Activated CD4-positive, CD25-positive, alpha-beta regulatory T cell treated with anti-CD3 and anti-CD28 coated beads, Interleukin-2, amount 50 U/mL, for 72 hours (primary cell): ENCODE results near the gene SLC27A5.
"Not testable (repeated sequence)": the region's sequence is repeated elsewhere in the genome, so short reads cannot be mapped to it uniquely, and the experiment has no call there.

Experiments
- DNase-seq: peaks from one replicate; pipeline ENCODE4 v3.0.0; 2021

Gene SLC27A5

DNA sequence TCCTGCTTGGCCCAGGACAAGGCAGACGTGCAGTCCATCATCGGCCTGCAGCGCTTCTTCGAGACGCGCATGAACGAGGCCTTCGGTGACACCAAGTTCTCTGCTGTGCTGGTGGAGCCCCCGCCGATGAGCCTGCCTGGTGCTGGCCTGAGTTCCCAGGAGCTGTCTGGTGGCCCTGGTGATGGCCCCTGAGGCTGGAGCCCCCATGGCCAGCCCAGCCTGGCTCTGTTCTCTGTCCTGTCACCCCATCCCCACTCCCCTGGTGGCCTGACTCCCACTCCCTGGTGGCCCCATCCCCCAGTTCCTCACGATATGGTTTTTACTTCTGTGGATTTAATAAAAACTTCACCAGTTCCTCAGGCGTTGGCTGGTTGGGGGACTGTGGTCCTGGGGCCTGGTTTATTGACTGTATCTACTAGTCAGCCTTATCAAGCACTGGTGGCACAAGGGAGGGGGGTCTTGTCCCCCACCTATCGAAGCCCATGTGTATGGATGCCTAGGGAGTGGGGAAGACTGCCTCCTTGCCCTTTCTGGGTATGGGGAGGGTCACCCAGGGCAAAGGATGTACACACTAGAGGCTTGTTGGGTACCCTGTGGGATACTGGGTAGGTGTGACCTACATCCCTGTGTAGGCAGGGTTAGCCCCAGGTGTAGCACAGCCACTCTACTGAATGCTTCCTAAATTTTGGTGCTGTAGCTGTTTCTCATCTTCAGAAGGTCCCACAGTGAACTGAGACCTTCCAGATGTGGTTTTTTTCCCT, 38.8 kb upstream of the SLC27A5 start:
- no peak for DNase-seq

DNA sequence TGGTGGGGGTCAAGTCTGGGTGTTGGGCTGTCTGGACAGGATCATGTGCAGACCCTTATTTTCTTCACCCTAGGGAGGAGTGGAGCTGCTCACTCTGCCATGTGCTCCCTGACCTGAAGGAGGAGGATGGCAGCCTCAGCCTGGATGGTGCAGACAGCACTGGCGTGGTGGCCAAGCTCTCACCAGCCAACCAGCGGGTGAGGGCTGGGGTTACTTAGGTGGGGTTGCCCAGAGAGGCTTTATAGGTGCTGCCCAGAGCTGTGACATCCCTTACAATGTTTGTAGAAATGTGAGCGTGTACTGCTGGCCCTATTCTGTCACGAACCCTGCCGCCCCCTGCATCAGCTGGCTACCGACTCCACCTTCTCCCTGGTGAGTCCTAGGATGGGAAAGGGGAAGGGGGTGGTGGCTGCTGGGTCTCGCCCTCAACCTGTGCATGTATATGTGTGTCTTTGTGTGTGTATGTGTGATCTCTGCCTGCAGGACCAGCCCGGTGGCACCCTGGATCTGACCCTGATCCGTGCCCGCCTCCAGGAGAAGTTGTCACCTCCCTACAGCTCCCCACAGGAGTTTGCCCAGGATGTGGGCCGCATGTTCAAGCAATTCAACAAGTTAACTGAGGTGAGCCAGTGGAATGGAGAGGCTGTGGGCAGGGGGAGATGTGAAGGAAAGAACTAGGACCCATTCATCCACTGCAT, 38.0 kb upstream of the SLC27A5 start:
- no peak for DNase-seq

DNA sequence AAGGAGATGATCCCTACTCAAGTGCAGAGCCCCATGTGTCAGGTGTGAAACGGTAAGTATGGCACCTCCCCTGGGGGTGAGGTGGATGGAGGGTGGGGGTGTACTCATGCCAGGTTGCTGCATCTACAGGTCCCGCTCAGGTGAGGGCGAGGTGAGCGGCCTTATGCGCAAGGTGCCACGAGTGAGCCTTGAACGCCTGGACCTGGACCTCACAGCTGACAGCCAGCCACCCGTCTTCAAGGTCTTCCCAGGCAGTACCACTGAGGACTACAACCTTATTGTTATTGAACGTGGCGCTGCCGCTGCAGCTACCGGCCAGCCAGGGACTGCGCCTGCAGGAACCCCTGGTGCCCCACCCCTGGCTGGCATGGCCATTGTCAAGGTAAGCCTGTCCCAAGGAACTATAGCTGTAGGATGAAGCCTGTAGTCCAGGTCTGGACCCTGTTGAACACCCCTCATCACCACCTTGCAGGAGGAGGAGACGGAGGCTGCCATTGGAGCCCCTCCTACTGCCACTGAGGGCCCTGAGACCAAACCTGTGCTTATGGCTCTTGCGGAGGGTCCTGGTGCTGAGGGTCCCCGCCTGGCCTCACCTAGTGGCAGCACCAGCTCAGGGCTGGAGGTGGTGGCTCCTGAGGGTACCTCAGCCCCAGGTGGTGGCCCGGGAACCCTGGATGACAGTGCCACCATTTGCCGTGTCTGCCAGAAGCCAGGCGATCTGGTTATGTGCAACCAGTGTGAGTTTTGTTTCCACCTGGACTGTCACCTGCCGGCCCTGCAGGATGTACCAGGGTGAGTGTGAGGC, 37.3 kb upstream of the SLC27A5 start:
- DNase-seq, result no peak

DNA sequence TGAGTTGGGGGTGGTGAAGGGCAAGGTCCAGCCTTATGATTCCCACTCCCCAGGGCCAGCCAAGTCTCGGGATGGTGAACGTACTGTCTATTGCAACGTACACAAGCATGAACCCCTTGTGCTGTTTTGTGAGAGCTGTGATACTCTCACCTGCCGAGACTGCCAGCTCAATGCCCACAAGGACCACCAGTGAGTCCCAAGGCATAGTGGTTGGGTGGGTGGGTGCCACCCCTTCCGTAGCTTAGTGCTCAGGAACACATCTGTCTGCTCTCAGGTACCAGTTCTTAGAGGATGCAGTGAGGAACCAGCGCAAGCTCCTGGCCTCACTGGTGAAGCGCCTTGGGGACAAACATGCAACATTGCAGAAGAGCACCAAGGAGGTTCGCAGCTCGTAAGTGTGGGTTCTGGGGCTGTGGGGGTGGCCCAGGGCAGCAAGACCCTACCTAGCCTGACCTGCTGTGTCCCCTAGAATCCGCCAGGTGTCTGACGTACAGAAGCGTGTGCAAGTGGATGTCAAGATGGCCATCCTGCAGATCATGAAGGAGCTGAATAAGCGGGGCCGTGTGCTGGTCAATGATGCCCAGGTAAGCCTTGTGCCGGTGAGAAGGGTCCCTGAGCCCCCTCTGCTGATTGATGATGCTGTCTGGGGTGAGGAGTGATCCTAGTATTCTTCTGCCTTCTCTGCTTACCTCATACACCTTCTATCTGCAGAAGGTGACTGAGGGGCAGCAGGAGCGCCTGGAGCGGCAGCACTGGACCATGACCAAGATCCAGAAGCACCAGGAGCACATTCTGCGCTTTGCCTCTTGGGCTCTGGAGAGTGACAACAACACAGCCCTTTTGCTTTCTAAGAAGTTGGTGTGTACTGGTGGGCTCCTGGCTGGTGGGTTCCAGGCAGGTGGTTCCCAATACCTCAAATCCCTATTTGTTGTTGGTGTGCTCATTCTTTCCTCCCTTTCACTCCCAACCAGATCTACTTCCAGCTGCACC, 35.8 kb upstream of the SLC27A5 start:
- no peak for DNase-seq

DNA sequence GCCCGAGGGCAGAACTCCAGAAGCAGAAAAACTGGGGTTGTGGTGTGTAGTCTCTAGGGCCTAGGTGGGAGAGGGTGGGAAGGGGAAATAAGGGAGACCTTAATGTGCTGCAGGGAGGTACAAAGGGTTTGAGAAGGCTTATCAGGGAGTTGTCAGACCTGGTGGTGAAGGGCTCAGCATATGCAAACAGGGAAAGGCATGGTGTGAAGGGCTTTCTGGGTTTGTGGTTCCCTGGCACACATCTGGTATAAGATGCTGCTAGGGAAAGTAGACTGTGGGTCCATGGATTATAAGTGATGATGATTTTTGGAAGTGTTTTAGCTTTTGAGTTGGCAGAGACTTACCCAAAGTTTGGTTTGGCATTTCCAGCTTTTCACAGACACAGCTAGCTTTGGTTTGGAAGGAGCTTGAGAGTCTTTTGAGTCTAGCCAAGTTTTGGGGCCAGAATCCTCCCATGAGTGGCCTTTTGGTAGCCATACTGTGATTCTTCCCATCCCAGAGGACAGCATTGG, 34.3 kb upstream of the SLC27A5 start:
- no peak for DNase-seq

DNA sequence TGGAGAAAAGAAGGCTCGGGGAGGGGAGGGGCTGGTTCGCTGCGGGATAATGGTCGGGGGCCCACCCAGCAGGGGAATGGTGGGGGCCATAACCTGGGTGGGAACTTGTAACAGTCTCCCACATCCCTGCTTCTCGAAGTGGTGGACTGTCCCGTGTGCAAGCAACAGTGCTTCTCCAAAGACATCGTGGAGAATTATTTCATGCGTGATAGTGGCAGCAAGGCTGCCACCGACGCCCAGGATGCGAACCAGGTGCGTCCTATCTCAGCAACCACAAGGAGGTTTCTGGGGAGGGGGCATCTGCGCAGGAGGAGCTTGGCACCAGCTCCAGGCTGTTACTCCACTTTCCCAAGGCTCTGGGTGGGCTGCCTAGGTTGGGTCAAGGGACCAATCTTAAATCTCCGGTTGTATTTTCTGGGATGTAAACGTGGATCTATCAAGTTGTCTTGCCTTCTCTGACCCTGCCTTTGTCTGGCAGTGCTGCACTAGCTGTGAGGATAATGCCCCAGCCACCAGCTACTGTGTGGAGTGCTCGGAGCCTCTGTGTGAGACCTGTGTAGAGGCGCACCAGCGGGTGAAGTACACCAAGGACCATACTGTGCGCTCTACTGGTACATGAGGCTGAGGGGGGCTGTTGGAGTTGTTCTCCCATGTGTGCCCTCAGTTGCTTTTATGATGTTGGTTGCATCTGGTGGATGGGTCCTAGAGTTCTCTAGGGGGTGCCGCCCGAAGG, 33.7 kb upstream of the SLC27A5 start:
- no peak for DNase-seq

DNA sequence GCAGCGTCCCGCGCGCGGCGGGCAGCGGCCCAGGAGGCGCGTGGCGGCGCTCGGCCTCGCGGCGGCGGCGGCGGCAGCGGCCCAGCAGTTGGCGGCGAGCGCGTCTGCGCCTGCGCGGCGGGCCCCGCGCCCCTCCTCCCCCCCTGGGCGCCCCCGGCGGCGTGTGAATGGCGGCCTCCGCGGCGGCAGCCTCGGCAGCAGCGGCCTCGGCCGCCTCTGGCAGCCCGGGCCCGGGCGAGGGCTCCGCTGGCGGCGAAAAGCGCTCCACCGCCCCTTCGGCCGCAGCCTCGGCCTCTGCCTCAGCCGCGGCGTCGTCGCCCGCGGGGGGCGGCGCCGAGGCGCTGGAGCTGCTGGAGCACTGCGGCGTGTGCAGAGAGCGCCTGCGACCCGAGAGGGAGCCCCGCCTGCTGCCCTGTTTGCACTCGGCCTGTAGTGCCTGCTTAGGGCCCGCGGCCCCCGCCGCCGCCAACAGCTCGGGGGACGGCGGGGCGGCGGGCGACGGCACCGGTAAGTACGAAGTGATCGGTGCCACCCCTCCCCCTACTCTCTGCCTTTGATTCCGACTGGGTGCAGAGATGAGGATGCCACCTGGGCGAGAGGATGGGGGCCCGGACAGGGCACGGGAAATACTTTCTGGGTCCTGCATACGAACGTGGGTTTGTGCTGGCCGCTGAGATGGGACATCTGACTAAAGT, 32.9 kb upstream of the SLC27A5 start:
- DNase-seq, result no peak

DNA sequence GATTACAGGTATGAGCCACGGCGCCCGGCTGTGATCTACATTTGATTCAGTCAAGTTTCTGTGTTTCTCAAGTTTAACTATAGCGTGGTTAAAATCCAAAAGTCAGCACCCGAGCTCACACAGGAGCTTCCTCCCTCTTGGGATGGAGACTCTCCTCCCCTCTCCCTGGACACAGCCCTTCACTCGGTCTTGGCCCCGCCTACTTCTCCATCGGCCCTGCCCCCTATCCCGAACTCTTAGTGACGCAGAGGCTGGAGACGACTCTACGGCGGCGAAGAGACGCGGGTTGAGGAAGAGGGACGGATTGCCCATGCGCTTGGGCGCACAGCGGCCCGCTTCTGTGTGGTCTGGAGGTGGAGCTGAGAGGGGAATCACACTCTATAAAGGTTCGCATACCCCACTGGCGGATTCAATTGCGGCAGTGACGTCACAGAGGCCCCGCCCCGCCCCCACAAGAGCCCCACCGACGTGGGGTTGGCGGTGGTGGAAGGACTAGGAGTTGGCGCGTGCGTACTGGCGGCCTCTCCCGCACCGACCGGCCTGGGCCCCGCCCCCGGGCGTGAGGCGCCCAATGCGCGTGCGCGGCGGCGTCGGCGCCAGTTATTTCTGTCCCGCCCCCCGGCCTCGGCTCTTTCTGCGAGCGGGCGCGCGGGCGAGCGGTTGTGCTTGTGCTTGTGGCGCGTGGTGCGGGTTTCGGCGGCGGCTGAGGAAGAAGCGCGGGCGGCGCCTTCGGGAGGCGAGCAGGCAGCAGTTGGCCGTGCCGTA, 32.2 kb upstream of the SLC27A5 start, which contains the start of gene TRIM28:
TSS of gene TRIM28 (plus strand) at position 239 of the 765 bp plus-strand sequence. CDS start 694 bp downstream, outside the sequence.
- peak; percentile 100 for DNase-seq

DNA sequence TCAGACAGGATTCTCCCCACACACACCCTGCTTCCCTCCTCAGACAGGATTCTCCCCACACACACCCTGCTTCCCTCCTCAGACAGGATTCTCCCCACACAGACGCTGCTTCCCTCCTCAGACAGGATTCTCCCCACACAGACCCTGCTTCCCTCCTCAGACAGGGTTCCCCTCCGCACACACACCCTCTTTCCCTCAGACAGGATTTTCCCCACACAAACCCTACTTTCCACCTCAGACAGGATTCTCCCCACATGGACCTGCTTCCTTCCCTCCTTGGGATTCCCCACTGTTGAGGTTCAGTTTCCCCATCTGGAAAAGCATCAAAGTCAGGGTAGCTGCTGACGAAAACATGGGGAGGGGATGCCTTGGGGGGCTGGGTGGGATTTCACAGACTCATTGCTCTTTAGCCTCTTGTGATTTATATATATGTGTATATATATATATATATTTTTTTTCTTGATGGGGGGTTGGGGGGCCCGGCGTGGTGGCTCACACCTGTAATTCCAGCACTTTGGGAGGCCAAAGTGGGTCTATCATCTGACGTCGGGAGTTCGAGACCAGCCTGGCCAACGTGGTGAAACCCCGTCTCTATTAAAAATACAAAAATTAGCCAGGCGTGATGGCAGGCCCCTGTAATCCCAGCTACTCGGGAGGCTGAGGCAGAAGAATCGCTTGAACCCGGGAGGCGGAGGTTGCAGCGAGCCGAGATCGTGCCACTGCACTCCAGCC, 31.0 kb upstream of the SLC27A5 start:
- DNase-seq, result not testable (repeated sequence)

DNA sequence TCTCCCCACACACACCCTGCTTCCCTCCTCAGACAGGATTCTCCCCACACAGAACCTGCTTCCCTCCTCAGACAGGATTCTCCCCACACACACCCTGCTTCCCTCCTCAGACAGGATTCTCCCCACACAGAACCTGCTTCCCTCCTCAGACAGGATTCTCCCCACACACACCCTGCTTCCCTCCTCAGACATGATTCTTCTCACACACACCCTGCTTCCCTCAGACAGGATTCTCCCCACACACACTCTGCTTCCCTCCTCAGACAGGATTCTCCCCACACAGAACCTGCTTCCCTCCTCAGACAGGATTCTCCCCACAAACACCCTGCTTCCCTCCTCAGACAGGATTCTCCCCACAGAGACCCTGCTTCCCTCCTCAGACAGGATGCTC, 27.4 kb upstream of the SLC27A5 start:
- not testable (repeated sequence) for DNase-seq

DNA sequence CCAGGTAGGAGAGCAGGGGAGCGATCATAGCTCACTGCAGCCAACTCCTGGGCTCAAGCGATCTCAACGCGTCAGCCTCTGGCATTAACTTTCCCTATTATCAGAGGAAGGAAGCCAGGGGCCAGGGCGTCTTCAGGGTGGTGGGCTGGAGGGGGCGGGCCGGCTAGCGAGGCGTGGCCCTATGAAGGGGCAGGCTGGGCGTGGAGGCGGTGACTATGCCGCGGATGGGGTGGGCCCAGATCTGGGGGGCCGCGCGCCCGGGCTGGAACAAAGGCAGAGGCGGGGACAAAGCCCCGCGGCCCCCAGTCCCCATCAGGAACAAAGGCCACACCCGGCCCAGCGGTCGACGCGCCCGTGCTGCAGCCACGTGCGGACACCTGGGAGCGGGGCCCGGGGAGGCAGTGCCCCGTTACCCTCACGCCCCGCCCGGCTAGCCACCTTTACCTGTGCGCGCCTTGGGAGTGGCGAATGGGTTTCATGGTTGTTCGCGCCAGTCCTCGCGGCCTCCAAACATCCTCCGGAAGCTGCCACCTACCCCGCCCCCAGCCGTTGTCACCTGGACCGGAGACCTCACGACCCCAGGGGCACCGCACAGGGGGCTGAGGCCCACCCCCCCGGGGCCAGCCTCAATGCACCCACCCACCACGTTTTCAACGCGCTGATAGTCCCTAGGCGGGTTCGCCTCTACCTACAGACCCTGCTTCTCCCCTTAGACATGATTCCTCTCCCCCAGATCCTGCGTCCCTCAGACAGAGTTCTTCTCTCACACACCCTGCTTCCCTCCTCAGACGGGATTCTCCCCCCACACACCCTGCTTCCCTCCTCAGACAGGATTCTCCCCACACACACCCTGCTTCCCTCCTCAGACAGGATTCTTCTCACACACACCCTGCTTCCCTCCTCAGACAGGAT, 26.7 kb upstream of the SLC27A5 start:
- no peak for DNase-seq

DNA sequence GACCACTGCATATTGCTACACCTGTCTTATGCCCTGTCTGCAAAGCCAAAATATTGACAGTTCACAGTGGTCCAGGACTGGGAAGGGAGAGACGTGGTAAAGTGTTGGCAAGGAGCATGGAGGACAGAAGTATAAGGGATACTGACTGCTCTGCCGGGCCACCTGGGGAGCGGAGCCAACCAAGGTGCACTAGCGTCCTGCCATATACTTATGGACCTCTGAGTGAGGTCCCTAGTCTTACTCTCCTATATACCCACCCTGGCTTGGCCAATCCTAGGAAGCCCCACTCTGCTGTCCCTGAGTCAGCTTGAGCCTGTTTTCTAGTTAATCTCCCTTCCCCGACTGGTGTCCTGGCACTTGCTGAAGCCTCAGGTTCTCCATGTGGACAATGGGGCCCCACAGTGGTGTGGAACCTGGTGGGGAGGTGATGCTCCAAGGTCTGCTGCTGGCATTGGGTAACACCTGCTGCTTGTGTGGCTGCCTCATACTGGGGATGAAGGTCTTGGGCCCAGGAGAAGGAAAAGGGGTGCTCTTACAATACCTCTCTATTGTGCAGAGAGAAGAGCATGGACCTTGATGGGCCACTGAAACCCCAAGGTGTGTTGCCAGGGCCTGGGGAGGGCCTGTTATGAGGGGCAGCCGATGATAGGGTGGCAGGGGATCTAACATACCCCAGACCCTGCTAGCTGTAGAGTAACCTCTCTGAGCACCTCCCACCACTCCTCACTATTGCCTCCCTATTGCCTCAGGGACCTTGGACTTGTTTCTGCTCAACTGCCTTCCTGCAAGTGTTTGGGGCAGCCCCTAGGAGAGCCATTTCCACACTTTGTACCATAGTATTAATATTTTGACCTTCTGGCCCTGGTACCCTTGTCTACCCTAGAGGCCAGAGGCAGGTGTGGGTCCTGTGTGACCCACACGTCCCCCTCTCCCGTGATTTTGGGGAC, 25.3 kb upstream of the SLC27A5 start:
- no peak for DNase-seq

DNA sequence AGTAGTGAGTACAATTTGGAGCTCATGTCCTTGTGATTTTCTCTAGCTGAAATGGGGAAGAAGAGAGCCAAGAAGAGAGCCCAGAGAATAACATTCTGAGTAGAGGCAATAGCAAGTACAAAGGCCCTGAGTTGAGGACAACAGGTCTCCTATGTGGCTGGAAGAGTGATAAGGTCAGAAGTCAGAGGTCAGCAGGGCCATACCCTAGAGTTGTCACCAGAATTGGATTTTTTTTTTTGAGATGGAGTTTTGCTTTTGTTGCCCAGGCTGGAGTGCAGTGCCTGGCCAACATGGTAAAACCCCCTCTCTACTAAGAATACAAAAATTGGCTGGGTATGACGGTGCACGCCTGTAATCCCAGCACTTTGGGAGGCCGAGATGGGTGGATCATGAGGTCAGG, 24.1 kb upstream of the SLC27A5 start:
- no peak for DNase-seq

DNA sequence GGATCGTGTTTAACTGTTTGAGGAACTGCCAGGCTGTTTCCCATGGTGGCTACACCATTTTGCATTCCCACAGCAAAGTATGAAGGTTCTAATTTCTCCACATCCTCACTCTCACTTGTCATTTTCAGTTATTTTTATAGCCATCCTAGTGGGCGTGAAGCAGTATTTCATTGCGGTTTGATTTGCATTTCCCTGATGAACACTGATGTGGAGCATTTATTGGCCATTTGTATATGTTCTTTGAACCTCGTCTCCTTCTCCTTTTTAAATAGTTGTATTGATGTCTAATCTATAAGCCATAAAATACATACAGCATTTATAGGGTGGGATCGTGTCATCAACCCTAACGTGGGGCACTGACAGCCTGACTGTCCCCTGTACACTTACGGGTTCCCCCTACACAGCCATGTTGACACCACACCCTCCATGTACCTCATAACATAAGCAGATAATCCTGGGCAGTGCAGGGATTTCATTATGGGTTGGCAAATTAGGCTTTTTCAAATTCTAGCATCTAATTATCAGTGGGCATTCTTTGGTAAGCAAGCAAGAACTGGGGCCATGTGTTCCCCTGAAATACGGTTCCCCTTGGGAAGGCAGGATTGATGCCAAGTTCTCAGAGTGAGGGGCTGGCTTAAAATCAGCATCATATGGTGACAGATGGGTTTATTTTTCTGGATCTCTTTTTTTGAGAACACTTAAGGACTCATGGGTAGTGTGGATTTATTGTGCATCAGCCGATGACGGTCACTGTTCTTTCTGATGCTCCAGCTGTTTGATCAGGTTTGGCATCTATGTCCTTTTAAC, 19.4 kb upstream of the SLC27A5 start:
- DNase-seq, result no peak

DNA sequence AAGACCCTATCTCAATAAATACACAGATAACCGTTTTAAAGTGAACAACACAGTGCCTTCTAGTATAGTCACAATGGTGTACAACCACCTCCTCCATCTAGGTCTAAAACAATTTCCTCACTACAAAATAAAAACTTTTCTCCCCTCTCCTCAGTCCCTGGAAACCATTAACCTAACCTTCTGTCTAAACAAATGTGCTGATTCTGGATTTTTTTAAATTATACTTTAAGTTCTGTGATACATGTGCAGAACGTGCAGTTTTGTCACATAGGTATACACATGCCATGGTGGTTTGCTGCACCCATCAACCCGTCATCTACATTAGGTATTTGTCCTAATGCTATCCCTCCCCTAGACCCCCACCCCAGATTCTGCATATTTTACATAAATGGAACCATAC, 17.6 kb upstream of the SLC27A5 start:
- DNase-seq, result no peak

DNA sequence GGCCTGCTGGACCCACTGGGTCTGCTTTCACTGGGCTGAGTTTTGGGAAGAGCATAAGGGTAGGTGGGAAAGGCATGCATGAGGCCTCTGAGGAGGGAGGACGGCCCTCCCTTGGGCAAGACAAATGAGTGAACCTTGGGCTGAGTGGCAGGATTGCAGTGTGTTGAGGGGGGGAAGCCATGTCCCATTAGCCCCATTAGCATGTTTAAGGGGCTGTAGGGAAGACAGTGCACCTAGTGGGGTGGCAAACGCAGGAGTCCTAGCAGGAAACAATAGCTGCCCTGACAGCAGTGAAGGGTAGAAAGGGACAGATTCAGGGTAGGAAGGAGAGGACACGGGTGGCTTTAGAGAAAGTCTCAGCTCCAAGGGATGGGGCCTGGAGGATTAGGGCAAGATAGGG, 10.9 kb upstream of the SLC27A5 start:
- no peak for DNase-seq
